HG02642 (cell line): ENCODE measurements around the gene ITGA11.

ENCODE experiments used
- ATAC-seq: cut with Tn5 transposase; IDR thresholded peaks from one replicate; pipeline ENCODE4 v1.9.1; 2021; ENCODE audit warnings: mild to moderate bottlenecking; ENCODE audit not compliant: unreplicated experiment, poor library complexity

The ITGA11 gene

DNA sequence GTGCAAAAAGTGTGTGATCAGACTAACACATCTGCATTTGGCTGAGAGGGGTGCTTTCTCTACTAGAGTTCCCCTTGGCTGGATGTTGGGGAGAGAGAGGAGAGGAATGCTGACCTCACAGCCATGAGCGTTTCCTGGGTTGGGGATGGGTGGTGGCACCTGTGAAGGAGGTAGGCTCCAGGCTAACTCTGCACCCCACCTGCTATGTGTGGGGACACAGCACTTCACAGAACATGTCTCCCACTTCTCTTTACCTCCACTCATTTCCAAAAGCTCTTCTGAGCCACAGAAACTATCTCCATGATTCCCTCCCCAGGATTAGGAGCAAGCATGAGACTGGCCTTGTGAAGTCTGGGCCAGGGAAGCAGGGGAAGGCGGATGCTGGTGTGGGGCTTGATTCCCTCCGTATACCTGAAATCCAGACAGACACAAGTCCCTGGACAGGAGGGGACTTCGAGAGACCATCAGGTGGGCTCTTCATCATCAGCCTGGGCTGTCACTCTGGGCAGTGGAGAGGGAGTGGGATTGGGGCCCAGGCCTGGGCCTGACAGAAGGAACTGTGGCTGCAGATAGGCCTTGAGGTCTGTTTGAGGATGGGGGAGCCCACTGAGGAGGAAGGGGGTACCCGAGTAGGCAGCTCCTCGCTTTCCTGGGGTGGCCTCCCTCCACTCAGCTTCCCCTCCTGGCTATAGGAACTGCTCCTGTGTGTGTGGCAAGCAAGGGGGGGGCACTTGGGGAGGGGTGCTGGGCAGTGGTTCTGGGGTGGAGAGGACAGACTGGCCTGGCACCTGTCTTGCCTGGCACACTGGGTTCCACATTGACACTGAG is 113.7 kb downstream of the ITGA11 start:
- ATAC-seq, result no peak

- no peak for ATAC-seq
Measured at GRCh38 chr15:68317281-68318007, 114.5 kb downstream of the ITGA11 start.

DNA sequence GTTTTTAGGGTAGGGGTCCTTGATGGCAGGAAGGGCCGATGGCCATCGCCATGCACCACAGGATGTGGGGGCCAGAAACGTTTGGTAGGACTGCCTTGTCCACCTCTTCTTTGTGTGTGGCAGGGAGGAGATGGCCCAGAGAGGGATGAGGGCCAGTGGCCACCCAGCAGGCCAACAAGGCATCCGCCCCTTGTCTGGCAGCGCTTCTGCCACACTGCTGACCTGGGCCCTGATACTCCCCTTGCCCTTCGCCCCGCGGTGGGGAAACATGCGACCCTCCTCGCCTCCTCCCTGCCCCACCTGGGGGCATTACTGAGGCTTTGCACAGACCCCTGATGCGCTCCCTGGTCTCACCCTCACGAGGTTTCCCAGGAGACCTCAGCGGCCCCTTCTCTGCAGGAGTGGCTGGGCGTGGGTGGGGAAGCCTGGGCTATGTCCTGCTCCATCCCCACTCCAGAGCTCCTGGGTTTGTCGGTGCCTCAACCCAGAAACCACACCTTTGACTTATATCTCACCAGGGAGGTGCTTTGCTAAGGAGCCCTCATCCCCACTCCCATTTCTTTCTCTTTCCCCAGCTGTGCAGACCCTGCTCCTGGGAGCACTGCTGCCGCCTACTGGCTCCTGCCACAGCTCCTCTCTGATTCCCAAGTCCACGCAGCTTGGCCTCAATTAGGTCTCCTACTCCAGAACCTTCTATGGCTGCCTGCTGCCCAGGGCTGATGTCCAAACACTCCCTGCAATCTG is 115.7 kb downstream of the ITGA11 start:
- ATAC-seq, result no peak

DNA sequence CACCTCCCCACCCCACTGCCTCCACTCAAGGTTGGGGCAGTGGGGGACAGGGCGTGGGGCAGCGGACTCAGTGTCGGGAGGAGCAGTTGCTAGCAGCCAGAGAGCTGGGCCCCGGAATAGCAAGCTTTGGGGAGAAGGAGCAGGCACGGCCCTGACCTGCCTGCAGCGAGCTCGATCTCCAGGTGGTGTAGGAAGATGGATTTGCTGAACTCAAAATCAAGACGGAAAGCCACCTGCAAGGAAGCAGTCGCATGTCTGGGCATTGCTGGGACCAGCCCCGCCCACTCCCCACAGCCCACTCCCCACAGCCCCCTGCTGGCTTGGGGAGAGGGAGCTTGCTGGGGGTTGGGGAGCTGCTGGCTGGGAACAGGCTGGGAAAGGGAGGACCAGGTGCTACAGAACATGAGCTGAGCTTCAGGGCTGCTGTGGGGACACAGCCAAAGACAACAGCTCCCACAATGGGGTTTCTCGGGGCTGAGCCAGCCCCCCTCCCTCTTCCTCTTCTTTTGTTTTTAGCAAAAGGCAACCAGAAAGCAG is 116.4 kb downstream of the ITGA11 start:
- no peak for ATAC-seq

DNA sequence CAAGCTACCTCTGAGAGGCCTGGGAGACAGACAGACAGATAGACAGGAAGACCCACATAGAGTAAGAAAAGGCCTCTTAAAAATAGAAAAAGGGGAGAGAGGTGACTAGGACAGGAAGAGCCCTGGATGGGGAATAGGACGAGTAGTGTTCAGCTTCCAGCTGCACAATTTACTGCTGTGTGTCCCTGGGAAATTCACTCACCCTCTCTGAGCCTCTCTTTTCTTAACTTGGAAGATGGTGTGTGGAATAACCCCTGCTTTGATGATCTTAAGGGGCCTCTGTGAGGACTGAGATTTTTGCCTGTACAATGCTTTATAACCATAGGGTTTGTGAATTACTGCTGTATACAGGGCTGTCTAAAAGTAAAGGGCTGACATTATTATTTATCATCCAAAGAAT is 116.9 kb downstream of the ITGA11 start:
- ATAC-seq, result no peak

- no peak for ATAC-seq
Measured at GRCh38 chr15:68314563-68314962, 117.4 kb downstream of the ITGA11 start.

DNA sequence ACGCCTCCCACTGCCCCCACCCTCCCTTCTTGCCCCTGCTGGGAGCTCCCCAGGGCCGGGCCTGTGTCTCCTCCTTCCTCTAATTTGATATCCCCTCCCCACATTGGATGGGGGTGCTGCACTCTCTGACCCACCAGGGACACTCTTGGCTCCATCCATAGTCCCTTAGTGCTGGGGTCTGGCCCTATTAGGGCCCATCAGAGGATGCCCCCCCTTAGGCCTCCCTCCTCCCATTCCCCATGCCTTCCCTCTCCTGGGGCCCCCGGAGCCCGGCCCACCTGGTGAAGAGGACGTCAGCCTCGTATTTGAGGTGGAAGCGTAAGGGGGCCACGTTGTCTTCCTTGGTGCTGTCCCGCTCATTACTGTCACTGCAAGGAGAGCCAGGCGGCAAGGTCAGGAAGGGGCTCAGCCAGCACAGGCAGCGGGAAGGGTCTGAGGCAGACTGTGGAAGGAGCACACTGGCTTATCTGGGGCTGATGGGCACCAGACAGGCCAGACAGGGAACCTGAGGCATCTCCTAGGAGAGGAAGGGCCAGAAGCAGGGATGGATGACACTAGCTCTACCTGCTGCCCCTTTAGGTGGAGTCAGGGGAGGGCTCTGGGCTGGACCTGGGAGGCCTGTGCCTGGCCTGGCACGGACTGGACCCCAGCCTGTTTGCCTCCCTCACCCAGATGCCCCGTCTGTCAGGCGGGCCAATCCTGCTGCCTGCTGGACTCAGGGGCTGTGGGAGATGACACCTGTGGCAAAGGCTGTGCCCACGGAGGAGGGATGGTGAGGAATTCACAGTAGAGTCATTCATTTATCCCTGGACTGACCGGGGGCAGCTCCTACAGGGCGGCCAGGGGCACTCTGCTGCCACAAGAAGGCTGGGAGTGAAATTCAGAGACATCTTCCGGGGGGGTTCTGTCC is 118.2 kb downstream of the ITGA11 start:
- no peak for ATAC-seq

DNA sequence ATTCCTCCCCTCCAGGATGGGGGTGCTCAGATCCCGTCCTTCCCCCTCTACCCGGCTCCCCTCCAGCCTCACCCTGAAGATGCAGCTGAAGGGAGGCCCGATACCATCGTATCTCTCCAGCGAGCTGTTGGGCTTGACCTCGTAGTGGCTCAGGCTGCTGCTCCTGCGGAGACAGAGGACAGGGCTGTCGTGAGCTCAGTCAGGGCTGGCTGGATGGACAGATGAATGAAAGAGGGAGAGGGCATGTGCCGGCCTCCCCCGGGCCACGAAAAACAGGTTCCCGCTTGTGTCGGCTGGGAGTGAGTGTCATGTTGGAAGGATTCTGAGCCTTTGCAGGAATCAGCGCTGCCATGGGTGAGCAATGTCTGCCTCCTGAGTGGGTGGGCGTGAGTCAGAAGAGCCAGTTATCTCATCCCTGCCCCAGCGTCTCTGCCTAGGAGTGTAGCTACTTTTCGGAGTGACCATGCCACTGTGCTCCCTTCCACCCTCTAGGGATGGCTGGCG is 119.2 kb downstream of the ITGA11 start:
- ATAC-seq, result no peak

DNA sequence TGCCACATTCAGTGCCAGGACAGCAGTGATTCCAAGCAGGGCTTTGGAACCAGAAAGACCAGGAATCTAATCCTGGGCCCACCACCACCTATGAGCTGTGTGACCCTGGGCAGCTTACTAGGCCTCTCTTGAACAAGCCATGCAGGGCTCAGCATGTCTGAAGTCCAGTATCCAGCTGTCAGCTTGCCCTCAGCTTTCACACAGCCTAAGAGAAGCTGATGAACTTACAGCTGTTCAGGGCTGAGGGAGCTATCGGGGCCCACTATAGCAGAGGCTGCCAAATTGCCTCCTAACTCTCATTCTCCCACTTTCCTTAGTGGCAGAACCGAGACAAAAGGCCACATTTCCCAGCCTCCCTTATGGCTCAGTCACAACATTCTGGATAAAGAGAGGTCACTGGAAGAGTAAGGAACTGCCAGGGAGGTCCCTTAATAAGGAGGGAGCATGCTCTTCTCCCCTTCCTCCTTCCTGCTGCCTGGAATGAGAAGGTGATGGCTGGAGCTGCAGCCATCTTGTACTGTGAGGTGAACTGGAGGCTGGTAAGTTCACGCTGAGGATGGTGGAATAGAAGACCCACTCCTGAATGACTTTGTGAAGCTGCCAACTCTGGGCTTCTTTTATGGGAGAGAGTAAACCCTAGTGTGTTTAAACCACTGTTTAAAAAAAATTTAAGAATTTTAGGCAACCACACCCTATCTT is 120.0 kb downstream of the ITGA11 start:
- no peak for ATAC-seq

DNA sequence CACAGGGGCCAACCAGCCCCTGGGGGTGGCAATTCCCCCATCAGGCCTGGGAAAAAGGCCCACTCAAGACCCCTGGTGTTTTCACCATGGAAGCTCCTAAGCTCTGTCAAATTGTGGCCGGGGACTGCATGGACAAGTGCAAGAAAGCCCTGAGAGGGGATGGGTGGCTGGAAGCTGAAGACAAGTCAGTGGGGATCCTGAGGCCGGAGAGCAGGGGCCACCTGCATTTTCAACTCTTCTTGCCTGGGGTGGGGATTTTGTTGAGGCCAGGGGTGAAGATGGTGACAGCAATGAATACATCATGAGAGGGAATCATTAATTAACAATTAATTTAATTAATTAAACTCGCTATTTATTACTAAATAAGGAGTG is 120.5 kb downstream of the ITGA11 start:
- ATAC-seq, result no peak

DNA sequence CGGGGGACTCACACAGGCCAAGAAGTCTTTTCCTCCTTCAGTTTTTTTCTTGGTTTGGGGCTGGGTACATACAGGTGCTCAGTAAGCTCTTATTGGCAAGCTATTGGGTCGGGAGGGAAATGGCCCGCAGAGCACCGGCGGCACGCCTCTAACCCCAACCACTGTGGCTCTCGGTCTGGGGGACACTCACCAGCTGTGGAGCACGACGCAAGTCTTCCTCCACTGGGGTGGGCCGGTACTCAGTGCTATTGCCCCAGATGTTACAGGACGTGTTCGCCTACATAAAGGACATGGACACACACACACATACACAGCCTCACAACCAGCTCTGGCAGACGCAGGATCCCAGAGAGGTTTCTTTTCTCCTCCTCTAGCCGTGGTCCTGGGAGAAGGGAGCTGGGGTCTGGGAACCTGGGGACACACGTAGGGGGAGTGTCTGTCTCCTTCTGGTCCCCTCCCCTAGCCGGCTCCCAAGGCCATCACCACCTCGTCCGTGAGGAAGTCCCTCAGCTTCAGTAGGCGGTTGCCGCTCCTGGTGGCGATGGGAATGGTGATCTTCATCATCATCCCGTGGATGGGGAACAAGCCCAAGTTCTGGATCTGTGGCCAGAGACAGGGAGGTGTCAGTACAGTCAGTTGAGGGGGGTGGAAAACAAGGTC is 121.0 kb downstream of the ITGA11 start:
- ATAC-seq, result no peak

- ATAC-seq, result no peak
Measured at GRCh38 chr15:68310178-68310803, 121.7 kb downstream of the ITGA11 start.

- no peak for ATAC-seq
Measured at GRCh38 chr15:68309024-68309423, 122.9 kb downstream of the ITGA11 start.

- no peak for ATAC-seq
Measured at GRCh38 chr15:68307131-68307928, 124.6 kb downstream of the ITGA11 start.

GRCh38 chr15:68305420-68305871 is 126.5 kb downstream of the ITGA11 start:
- ATAC-seq, result no peak

- ATAC-seq, result no peak
Measured at GRCh38 chr15:68304589-68305337, 127.2 kb downstream of the ITGA11 start.
